Measurements from ENCODE around the gene CD3D.

The CD3D gene

DNA sequence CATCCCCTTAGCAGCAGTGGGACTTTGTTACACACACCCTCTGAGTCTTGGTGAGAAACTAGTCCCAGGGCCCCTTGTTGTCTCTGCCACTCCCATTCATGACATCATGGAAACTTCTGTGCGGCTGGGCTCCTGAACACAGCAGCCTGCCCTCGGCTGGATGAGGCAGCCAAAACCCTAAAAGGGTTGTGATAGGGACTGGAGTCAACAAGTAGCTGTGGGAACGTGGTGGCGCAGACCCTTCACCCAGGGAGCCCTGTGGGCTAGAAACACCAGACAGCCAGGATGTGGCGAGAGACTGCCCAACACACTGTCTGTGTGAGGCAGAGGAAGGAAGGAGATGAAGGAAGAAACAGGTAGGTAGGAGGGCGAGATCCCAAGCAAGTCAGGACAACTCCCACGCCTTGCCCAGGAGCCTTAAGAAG lies 3.9 kb downstream of the CD3D start:
- no peak overlapping the region for H3K4me2 ChIP-seq (ENCODE audit: low read depth, low read length, poor library complexity, severe bottlenecking)
- no peak overlapping the region for H3K4me3 ChIP-seq (ENCODE audit: insufficient read depth, low read length, poor library complexity, severe bottlenecking)
- H2AFZ ChIP-seq (ENCODE audit: low read depth, low read length, severe bottlenecking) = no peak overlapping the region
- no peaks in the 10 kb centered on the region for H4K20me1 ChIP-seq (ENCODE audit: low read depth, low read length)
- H3K27ac ChIP-seq (ENCODE audit: low read depth, low read length) = no peak overlapping the region
- no peaks in the 10 kb centered on the region for H3K27me3 ChIP-seq (ENCODE audit: low read length)
- no peak overlapping the region for H3K9ac ChIP-seq (ENCODE audit: low read length)
- TF ChIP-seq, protein P1, sequence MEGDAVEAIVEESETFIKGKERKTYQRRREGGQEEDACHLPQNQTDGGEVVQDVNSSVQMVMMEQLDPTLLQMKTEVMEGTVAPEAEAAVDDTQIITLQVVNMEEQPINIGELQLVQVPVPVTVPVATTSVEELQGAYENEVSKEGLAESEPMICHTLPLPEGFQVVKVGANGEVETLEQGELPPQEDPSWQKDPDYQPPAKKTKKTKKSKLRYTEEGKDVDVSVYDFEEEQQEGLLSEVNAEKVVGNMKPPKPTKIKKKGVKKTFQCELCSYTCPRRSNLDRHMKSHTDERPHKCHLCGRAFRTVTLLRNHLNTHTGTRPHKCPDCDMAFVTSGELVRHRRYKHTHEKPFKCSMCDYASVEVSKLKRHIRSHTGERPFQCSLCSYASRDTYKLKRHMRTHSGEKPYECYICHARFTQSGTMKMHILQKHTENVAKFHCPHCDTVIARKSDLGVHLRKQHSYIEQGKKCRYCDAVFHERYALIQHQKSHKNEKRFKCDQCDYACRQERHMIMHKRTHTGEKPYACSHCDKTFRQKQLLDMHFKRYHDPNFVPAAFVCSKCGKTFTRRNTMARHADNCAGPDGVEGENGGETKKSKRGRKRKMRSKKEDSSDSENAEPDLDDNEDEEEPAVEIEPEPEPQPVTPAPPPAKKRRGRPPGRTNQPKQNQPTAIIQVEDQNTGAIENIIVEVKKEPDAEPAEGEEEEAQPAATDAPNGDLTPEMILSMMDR (IDR thresholded peaks at IDR 0.05; ENCODE audit: insufficient read depth, low read length, poor library complexity, severe bottlenecking) = no peak
- TF ChIP-seq EZH2phosphoT487 (conservative IDR thresholded peaks at IDR 0.05; ENCODE audit: low read length) = no peak
- H3K9me2 ChIP-seq (replicated peaks; ENCODE audit: insufficient read depth, low read length) = no peaks in the 10 kb centered on the region
- no peaks in the 10 kb centered on the region for H3K36me3 ChIP-seq (ENCODE audit: low read length)
- H3K9me3 ChIP-seq (ENCODE audit: insufficient read depth, low read length) = no peaks in the 10 kb centered on the region
- H3F3A ChIP-seq (ENCODE audit: insufficient read depth) = no peaks in the 10 kb centered on the region
- no peaks in the 10 kb centered on the region for H3K79me2 ChIP-seq (ENCODE audit: insufficient read depth, low read length)

DNA sequence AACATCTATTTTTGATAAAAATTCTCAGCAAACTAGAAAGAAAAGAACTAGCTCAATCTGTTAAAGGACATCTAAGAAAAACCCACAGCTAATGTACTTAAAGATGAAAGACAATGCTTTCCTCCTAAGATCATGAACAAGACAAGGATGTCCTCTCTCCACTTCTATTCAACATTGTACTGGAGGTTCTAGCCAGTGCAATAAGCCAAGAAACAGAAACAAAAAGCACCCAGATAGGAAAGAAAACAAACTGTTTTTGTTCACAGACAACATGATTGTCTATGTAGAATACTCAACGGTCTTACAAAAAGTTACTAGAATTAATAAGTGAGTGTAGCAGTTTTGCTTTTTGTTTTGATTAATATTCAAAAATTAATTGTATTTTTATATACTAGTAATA lies 7.8 kb downstream of the CD3D start:
- Histone ChIP-seq H3K4me3 (ENCODE audit: insufficient read depth, low read length, poor library complexity, severe bottlenecking) (no peak overlapping the region), H3K27ac (ENCODE audit: low read depth, low read length) (no peak overlapping the region), H3F3A (ENCODE audit: insufficient read depth) (no peaks in the 10 kb centered on the region), H3K9ac (ENCODE audit: low read length) (no peak overlapping the region), H3K9me2 (replicated peaks; ENCODE audit: insufficient read depth, low read length) (no peaks in the 10 kb centered on the region), H3K79me2 (ENCODE audit: insufficient read depth, low read length) (no peaks in the 10 kb centered on the region), H3K4me2 (ENCODE audit: low read depth, low read length, poor library complexity, severe bottlenecking) (no peak overlapping the region), H4K20me1 (ENCODE audit: low read depth, low read length) (no peaks in the 10 kb centered on the region), H3K9me3 (ENCODE audit: insufficient read depth, low read length) (no peaks in the 10 kb centered on the region), H3K27me3 (ENCODE audit: low read length) (no peaks in the 10 kb centered on the region), H3K36me3 (ENCODE audit: low read length) (no peaks in the 10 kb centered on the region), H2AFZ (ENCODE audit: low read depth, low read length, severe bottlenecking) (no peak overlapping the region)
- TF ChIP-seq, protein P1 (IDR thresholded peaks at IDR 0.05; ENCODE audit: insufficient read depth, low read length, poor library complexity, severe bottlenecking) = no peak
- no peak for TF ChIP-seq EZH2phosphoT487 (conservative IDR thresholded peaks at IDR 0.05; ENCODE audit: low read length)

DNA sequence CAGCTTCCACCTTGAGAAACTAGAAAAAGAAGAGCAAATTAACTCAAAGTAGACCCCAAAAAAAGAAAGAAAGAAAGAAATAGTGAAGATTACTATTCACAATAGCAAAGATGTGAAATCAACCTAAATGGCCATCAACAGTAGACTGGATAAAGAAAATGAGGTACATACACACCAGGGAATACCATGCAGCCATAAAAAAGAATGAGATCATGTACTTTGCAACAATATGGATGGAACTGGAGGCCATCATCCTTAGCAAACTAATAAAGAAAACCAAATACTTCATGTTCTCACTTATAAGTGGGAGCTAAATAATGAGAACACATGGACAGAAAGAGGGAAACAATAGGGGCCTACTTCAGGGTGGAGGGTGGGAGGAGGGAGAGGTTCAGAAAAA lies 13.8 kb downstream of the CD3D start:
- Histone ChIP-seq H3K9ac (ENCODE audit: low read length) (no peak overlapping the region), H3F3A (ENCODE audit: insufficient read depth) (no peaks in the 10 kb centered on the region), H3K9me2 (replicated peaks; ENCODE audit: insufficient read depth, low read length) (no peaks in the 10 kb centered on the region), H3K36me3 (ENCODE audit: low read length) (no peaks in the 10 kb centered on the region), H4K20me1 (ENCODE audit: low read depth, low read length) (no peaks in the 10 kb centered on the region), H3K4me3 (ENCODE audit: insufficient read depth, low read length, poor library complexity, severe bottlenecking) (no peak overlapping the region), H2AFZ (ENCODE audit: low read depth, low read length, severe bottlenecking) (no peak overlapping the region), H3K27ac (ENCODE audit: low read depth, low read length) (no peak overlapping the region), H3K9me3 (ENCODE audit: insufficient read depth, low read length) (no peaks in the 10 kb centered on the region), H3K4me2 (ENCODE audit: low read depth, low read length, poor library complexity, severe bottlenecking) (no peak overlapping the region), H3K79me2 (ENCODE audit: insufficient read depth, low read length) (no peaks in the 10 kb centered on the region), H3K27me3 (ENCODE audit: low read length) (no peaks in the 10 kb centered on the region)
- TF ChIP-seq, protein P1 (IDR thresholded peaks at IDR 0.05; ENCODE audit: insufficient read depth, low read length, poor library complexity, severe bottlenecking) = no peak
- no peak for TF ChIP-seq EZH2phosphoT487 (conservative IDR thresholded peaks at IDR 0.05; ENCODE audit: low read length)
